Measurements from ENCODE around the gene TSR1. TPM values are rescaled to one million over a fixed set of nuclear protein-coding genes. Genes with fewer than 3 reads are reported as not detected.

TSR1 gene
- total RNA-seq, 6 experiments from 2014 or later: 35.9 to 43.2 (median 37.6) TPM

DNA sequence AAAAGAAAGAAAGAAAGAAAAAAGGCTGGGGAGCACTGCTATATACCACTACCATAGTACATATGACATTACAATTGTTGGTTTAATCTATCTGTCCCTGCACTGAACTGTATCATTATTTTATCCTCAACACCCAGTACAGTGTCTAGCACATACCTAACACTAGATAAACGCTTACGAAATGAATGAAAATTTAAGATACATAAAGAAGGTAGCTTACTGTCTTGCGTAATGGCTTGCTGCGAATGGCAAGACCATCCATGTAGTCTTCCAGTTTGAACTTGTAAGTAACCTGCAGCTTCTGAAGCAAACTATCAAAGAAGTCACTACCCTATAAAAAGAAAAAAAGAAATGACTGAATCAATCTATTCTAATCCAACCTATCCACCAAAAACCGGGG lies 39.2 kb downstream of the TSR1 start:
- TF ChIP-seq, protein P1, sequence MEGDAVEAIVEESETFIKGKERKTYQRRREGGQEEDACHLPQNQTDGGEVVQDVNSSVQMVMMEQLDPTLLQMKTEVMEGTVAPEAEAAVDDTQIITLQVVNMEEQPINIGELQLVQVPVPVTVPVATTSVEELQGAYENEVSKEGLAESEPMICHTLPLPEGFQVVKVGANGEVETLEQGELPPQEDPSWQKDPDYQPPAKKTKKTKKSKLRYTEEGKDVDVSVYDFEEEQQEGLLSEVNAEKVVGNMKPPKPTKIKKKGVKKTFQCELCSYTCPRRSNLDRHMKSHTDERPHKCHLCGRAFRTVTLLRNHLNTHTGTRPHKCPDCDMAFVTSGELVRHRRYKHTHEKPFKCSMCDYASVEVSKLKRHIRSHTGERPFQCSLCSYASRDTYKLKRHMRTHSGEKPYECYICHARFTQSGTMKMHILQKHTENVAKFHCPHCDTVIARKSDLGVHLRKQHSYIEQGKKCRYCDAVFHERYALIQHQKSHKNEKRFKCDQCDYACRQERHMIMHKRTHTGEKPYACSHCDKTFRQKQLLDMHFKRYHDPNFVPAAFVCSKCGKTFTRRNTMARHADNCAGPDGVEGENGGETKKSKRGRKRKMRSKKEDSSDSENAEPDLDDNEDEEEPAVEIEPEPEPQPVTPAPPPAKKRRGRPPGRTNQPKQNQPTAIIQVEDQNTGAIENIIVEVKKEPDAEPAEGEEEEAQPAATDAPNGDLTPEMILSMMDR (IDR thresholded peaks at IDR 0.05): no peak
- peaks cover 57% of the 10 kb centered on the region for H3K36me3 Mint-ChIP-seq (ENCODE audit: low read depth)

DNA sequence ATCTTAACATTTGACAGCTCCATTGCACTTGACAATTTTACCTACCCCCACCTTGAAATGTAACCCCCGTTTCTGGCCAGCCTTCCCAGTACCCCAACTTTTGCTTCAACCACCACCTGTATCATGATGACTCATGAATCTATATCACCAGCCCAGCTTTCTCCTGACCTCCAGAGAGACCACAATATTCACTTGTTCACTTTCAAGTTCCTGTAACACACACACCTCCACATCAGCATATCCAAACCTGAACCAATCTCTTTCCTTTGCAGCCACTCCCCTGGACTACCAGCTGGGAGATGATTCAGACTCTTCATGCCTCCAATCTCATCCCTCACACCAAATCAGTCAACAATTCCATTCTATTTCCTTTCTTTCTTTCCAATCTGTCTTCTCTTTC lies 40.7 kb downstream of the TSR1 start:
- TF ChIP-seq, protein P1 (IDR thresholded peaks at IDR 0.05): no peak
- Mint-ChIP-seq H3K4me3 (no peak overlapping the region), H3K36me3 (ENCODE audit: low read depth) (peaks cover 64% of the 10 kb centered on the region), H3K27ac (peak overlapping the region; percentile 10; the same call in 1 of the 2 replicates), H3K4me1 (ENCODE audit: low read depth) (peaks cover 41% of the 10 kb centered on the region), H3K9me3 (no peaks in the 10 kb centered on the region), H3K27me3 (ENCODE audit: insufficient read depth) (no peaks in the 10 kb centered on the region; the same call in 1 of the 2 replicates)
- DNase-seq: no peak

More for the DNA sequence above, 39.2 kb downstream of the TSR1 start:
- Mint-ChIP-seq H3K27ac (no peak overlapping the region), H3K27me3 (ENCODE audit: insufficient read depth) (no peaks in the 10 kb centered on the region; the same call in 1 of the 2 replicates), H3K9me3 (no peaks in the 10 kb centered on the region), H3K4me1 (ENCODE audit: low read depth) (peaks cover 44% of the 10 kb centered on the region), H3K4me3 (no peak overlapping the region)
- no peak for DNase-seq

DNA sequence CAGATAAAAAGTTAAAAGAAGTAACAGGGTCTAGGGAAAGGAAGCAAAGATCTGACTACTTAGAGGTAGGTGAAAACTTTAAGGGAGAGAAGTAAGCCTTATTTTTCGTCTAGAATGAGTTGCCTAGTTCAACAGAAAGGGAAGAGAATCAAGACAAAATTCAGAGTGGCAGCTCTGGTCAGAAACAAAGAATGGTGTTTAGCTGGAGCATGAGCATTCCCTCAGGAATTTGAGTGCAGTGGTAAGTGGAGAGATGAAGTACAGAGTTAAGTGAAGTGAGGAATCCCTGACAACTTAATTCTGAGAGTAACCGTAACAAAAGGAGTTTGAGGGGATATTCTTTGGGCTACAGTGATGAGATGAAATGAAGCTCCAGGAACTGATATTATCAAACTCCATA lies 44.2 kb downstream of the TSR1 start:
- H3K27ac Mint-ChIP-seq: peak overlapping the region; percentile 41
- peaks cover 1% of the 10 kb centered on the region; the same call in 1 of the 2 replicates for H3K27me3 Mint-ChIP-seq (ENCODE audit: insufficient read depth)
- H3K4me3 Mint-ChIP-seq: no peak overlapping the region
- no peaks in the 10 kb centered on the region for H3K9me3 Mint-ChIP-seq
- H3K36me3 Mint-ChIP-seq (ENCODE audit: low read depth): peaks cover 52% of the 10 kb centered on the region
- H3K4me1 Mint-ChIP-seq (ENCODE audit: low read depth): peaks cover 39% of the 10 kb centered on the region
- peak; percentile 28 for DNase-seq
- TF ChIP-seq, protein P1 (IDR thresholded peaks at IDR 0.05): no peak

DNA sequence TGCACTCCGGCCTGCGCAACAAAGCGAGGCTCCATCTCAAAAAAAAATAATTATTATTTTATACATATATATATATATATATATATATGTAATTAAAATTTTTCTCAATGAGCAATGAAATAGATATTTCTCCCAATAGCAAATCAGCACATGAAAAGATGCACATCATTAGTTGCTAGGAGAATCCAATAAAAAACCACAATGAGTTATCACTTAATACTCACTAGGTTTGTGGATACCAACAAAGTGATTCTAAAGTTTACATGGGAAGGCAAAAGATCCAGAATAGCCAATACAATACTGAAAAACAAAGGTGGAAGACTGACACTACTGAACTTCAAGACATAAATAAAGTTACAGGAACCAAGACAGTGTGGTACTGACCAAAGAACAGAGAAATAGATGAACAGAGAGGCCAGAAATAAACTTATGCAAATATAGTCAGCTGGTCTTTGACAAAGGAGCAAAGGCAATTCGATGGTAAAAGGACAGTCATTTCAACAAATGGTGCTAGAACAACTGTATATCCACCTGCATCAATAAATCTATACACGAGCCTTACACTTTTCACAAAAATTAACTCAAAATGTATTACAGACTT lies 46.3 kb downstream of the TSR1 start:
- Mint-ChIP-seq H3K4me3 (no peak overlapping the region), H3K27me3 (ENCODE audit: insufficient read depth) (peaks cover 1% of the 10 kb centered on the region; the same call in 1 of the 2 replicates), H3K36me3 (ENCODE audit: low read depth) (peaks cover 34% of the 10 kb centered on the region), H3K4me1 (ENCODE audit: low read depth) (peaks cover 24% of the 10 kb centered on the region), H3K9me3 (no peaks in the 10 kb centered on the region), H3K27ac (peak overlapping the region; percentile 81)
- TF ChIP-seq, protein P1 (IDR thresholded peaks at IDR 0.05): no peak
- peak; percentile 30 for DNase-seq

DNA sequence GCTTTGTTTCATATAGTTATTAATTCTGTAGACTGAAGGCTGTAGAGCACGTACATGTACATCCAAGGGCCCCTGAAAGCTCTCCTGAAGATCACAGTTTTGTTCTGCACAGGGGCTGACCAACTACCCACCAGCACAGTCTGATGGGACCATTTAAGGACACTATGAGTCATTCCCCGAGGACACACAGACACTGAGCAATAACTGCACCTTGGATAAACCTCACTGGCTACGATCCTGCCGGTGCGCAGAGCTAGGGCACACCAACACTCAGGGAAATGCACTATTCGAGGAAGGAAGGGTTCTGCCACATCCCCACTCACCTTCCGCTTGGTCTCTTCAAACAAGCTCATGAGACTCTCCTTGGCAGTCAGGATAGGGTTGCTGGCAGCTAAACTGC lies 53.0 kb downstream of the TSR1 start:
- H3K9me3 Mint-ChIP-seq: no peaks in the 10 kb centered on the region
- H3K27ac Mint-ChIP-seq: peak overlapping the region; percentile 50
- DNase-seq: no peak
- H3K4me3 Mint-ChIP-seq: no peak overlapping the region
- peaks cover 23% of the 10 kb centered on the region for H3K4me1 Mint-ChIP-seq (ENCODE audit: low read depth)
- TF ChIP-seq, protein P1 (IDR thresholded peaks at IDR 0.05): no peak
- H3K36me3 Mint-ChIP-seq (ENCODE audit: low read depth): peaks cover 23% of the 10 kb centered on the region
- H3K27me3 Mint-ChIP-seq (ENCODE audit: insufficient read depth): no peaks in the 10 kb centered on the region
